Hepatocyte (in vitro differentiated cells): ENCODE measurements around the gene FBN3.

Source experiments
- CTCF ChIP-seq: fragments of 200-600 bp; sonication (generic); IDR thresholded peaks from 2 replicates; pipeline ENCODE4 v1.5.1; 2016; ENCODE audit warnings: antibody characterized with exemption, mild to moderate bottlenecking; ENCODE audit not compliant: poor library complexity
- EZH2 ChIP-seq: fragments of 200-600 bp; sonication (generic); IDR thresholded peaks from 2 replicates; pipeline ENCODE4 v1.6.1; 2016; ENCODE audit warnings: antibody characterized with exemption, mild to moderate bottlenecking, borderline replicate concordance

GRCh38 chr19:8185343-8186068 lies 36.1 kb upstream of the FBN3 start:
- no peak for TF ChIP-seq CTCF
- TF ChIP-seq EZH2: no peak
